Parathyroid adenoma (tissue), 2 donors: Measurements from ENCODE around the gene PATZ1.

Source experiments
- H2AFZ ChIP-seq: fragments of 300-600 bp; sonication (generic); one replicate; pipeline ENCODE4 v1.7.0; 2017; ENCODE audit warnings: antibody characterized with exemption, mild to moderate bottlenecking
- H3K27ac ChIP-seq: fragments of 300-600 bp; sonication (generic); one replicate; pipeline ENCODE4 v1.7.0; 2017
- H3K27me3 ChIP-seq: fragments of 300-600 bp; sonication (generic); one replicate; pipeline ENCODE4 v1.7.0; 2017; ENCODE audit warnings: low read length; ENCODE audit not compliant: control insufficient read depth, insufficient read depth
- H3K36me3 ChIP-seq: fragments of 300-600 bp; sonication (generic); one replicate; pipeline ENCODE4 v1.7.0; 2017; ENCODE audit warnings: low read length; ENCODE audit not compliant: control insufficient read depth, insufficient read depth
- H3K4me1 ChIP-seq: fragments of 300-600 bp; sonication (generic); one replicate; pipeline ENCODE4 v1.7.0; 2017; ENCODE audit warnings: control low read depth
- H3K4me2 ChIP-seq: fragments of 300-600 bp; sonication (generic); one replicate; pipeline ENCODE4 v1.7.0; 2017; ENCODE audit warnings: low read length
- H3K4me3 ChIP-seq: fragments of 300-600 bp; sonication (generic); one replicate; pipeline ENCODE4 v1.7.0; 2017; ENCODE audit warnings: low read depth, low read length
- H3K79me2 ChIP-seq: fragments of 300-600 bp; sonication (generic); one replicate; pipeline ENCODE4 v1.7.0; 2017; ENCODE audit warnings: control low read depth
- H3K9ac ChIP-seq: fragments of 300-600 bp; sonication (generic); one replicate; pipeline ENCODE4 v1.7.0; 2017; ENCODE audit warnings: mild to moderate bottlenecking
- H3K9me3 ChIP-seq: fragments of 300-600 bp; sonication (generic); one replicate; pipeline ENCODE4 v1.7.0; 2017; ENCODE audit warnings: low read length; ENCODE audit not compliant: control insufficient read depth
- TF ChIP-seq, protein P1 (sequence below): fragments of 300-600 bp; sonication (generic); IDR thresholded peaks from one replicate; pipeline ENCODE4 v1.7.0; 2017; ENCODE audit warnings: antibody characterized with exemption, mild to moderate bottlenecking
- donor health status: primary hyperparathyroidism.

Gene PATZ1

DNA sequence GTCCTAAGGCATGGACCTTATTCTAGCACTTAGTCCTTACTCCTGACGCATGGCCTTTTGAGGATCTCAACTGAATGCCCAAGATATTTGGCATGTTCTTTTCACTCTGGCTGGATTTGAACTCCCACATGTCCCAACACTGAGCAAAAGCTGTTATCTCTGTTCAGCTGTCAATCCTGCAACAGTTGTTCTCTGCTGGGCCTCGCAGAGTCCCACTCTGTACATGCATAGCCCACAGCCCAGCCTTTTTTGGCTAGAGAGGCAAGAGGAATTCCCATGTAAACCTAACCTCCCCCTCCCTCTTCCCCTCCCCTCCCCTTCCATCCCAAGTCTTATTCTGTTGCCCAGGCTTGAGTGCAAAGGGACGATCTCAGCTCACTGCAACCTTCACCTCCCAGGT, 31.5 kb upstream of the PATZ1 start:
- no peaks in the 10 kb centered on the region for H3K79me2 ChIP-seq
- H3K36me3 ChIP-seq: no peaks in the 10 kb centered on the region
- TF ChIP-seq, protein P1, sequence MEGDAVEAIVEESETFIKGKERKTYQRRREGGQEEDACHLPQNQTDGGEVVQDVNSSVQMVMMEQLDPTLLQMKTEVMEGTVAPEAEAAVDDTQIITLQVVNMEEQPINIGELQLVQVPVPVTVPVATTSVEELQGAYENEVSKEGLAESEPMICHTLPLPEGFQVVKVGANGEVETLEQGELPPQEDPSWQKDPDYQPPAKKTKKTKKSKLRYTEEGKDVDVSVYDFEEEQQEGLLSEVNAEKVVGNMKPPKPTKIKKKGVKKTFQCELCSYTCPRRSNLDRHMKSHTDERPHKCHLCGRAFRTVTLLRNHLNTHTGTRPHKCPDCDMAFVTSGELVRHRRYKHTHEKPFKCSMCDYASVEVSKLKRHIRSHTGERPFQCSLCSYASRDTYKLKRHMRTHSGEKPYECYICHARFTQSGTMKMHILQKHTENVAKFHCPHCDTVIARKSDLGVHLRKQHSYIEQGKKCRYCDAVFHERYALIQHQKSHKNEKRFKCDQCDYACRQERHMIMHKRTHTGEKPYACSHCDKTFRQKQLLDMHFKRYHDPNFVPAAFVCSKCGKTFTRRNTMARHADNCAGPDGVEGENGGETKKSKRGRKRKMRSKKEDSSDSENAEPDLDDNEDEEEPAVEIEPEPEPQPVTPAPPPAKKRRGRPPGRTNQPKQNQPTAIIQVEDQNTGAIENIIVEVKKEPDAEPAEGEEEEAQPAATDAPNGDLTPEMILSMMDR: no peak
- no peaks in the 10 kb centered on the region for H3K4me1 ChIP-seq
- H3K9ac ChIP-seq: no peak overlapping the region
- H3K27ac ChIP-seq: no peak overlapping the region
- H3K9me3 ChIP-seq: no peaks in the 10 kb centered on the region
- no peaks in the 10 kb centered on the region for H3K27me3 ChIP-seq
- H3K4me2 ChIP-seq: no peak overlapping the region
- no peak overlapping the region for H3K4me3 ChIP-seq
- H2AFZ ChIP-seq: no peak overlapping the region

DNA sequence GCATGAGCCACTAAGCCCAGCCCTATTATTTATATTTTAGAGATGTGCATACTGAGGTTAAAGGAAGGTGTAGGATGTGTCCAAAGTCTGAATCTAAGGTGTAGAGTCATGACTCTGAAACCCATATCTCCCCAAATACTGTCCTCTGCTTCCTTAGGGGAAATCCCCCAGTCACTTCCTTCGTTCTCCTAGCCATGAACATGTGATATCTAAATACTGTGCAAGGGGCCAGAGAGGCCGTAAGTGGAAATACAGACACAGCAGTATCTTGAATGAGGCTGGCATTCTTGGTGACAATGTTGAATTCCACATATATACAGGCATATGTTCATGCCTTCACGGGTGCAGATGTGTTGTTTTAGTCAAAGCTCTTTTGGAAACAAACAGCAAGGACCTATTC, 21.3 kb upstream of the PATZ1 start:
- H3K4me2 ChIP-seq: no peak overlapping the region
- no peaks in the 10 kb centered on the region for H3K9me3 ChIP-seq
- H2AFZ ChIP-seq: no peak overlapping the region
- H3K4me3 ChIP-seq: no peak overlapping the region
- no peaks in the 10 kb centered on the region for H3K4me1 ChIP-seq
- H3K27ac ChIP-seq: no peak overlapping the region
- H3K9ac ChIP-seq: no peak overlapping the region
- TF ChIP-seq, protein P1: no peak
- H3K27me3 ChIP-seq: no peaks in the 10 kb centered on the region
- no peaks in the 10 kb centered on the region for H3K79me2 ChIP-seq
- H3K36me3 ChIP-seq: no peaks in the 10 kb centered on the region

DNA sequence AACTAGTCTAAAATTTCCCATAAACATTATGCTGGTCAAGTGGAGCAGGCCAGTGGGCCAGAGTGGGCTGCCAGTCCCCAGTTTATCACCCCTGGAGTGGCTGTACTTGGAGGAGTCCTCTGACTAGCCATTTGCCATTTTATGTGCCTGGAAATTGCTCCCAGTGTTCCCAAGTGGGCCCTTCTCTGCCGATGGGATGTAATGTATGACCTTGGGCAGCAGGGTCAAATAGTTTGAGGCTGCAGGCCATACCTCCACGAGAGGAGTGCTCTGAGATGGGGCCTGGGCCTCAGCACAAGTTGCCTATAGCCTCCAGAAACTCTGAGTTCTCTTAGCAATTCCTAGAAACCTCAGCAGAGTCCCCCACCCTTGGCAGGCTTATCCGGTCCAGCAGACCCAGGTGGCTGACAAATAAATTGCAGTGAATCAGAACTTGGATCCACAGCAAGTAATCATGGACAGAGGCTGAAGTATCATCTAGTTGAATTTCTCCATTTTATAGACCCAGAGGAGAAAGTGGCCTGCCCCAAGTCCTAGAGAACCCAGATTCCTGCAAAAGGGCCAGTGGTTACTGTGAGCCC, 17.8 kb upstream of the PATZ1 start:
- H3K4me1 ChIP-seq: no peaks in the 10 kb centered on the region
- TF ChIP-seq, protein P1: no peak

DNA sequence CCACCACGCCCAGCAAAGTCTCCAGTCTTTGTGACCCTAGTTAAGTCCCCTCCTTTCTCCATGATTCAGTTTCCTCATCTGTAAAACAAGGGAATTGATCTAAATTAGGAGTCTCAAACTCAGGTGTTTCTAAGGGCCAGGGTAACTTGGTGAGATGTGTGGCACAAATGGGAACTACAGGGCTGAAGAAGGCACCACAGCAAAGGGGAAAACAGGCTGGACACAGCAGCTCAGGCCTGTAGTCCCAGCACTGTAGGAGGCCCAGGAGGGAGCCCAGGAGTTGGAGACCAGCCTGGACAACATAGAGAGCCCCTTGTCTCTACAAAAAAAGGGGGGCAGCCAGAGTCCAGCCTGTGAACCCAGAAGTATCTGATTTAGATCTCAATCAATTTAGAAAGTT, 15.6 kb upstream of the PATZ1 start:
- Histone ChIP-seq H3K4me3 (no peak overlapping the region), H3K9ac (no peak overlapping the region), H3K79me2 (no peaks in the 10 kb centered on the region), H3K4me1 (no peaks in the 10 kb centered on the region), H3K4me2 (no peak overlapping the region), H3K36me3 (no peaks in the 10 kb centered on the region), H2AFZ (no peak overlapping the region), H3K27ac (no peak overlapping the region), H3K9me3 (no peaks in the 10 kb centered on the region), H3K27me3 (no peaks in the 10 kb centered on the region)
- TF ChIP-seq, protein P1: no peak

More for the DNA sequence above, 17.8 kb upstream of the PATZ1 start:
- Histone ChIP-seq H3K27ac (no peak overlapping the region), H3K9me3 (no peaks in the 10 kb centered on the region), H3K9ac (no peak overlapping the region), H3K79me2 (no peaks in the 10 kb centered on the region), H3K4me2 (no peak overlapping the region), H3K27me3 (no peaks in the 10 kb centered on the region), H2AFZ (no peak overlapping the region), H3K36me3 (no peaks in the 10 kb centered on the region), H3K4me3 (no peak overlapping the region)

DNA sequence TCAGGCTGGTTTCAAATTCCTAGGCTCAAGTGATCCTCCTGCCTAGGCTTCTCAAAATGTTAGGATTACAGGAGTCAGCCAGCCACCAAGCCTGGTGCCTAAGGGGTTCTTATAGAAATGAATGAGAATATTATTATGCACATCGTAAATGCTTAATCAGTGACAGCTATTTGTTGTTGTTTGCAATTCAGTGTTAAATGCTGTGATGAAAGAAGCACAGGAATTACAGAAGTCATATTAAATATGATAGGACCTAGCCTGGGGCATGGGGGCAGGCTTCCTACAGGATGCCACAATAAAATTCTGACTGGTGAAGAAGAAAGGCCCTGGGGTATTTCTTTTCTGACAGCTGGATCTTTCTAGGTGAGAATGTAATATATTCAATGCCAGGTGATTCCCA, 13.9 kb upstream of the PATZ1 start:
- no peak overlapping the region for H2AFZ ChIP-seq
- no peaks in the 10 kb centered on the region for H3K9me3 ChIP-seq
- H3K27ac ChIP-seq: no peak overlapping the region
- no peak overlapping the region for H3K4me2 ChIP-seq
- H3K79me2 ChIP-seq: no peaks in the 10 kb centered on the region
- no peak overlapping the region for H3K4me3 ChIP-seq
- no peaks in the 10 kb centered on the region for H3K36me3 ChIP-seq
- no peak overlapping the region for H3K9ac ChIP-seq
- no peaks in the 10 kb centered on the region for H3K27me3 ChIP-seq
- TF ChIP-seq, protein P1: no peak
- H3K4me1 ChIP-seq: no peaks in the 10 kb centered on the region
